Measurements from ENCODE around the gene CLASRP. TPM values are rescaled to one million over a fixed set of nuclear protein-coding genes. Genes with fewer than 3 reads are reported as not detected.

The CLASRP gene
- total RNA-seq, 2 experiments from 2014 or later: 142 to 166 TPM

DNA sequence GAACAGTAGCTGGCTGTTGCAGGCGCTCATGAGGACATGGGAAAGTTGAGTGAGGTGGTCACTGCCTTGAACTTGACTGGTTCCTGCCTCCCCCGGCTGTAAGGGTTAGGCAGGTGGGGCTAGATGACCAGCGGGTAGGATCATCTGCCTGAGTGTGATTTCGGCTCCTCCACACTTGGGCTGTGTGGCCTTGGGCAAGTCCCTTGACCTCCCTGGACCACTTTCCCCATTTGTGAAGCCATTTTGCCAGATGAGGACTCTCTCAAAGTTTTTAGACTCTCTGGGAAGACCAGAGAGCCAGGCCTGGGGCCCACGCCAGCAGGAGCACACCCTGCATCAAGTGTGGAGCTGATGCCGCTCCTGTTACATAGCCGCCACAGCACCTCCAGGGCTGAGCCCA lies 63.6 kb downstream of the CLASRP start:
- no TSS peak for BruUV-seq (replicated peaks)
- no peak overlapping the region for H2AFZ ChIP-seq (ENCODE audit: low read length)
- H3K4me2 ChIP-seq (ENCODE audit: low read length): no peak overlapping the region
- H3K36me3 ChIP-seq (ENCODE audit: insufficient read depth, low read length): peaks cover 20% of the 10 kb centered on the region; the same call in 1 of the 2 replicates
- H3K9me2 ChIP-seq (ENCODE audit: insufficient read depth, low read length): no peaks in the 10 kb centered on the region
- no peak for DNase-seq (ENCODE audit: low spot score)
- ChIA-PET POLR2A (interaction anchor here (0.6 kb wide), 1 partner anchor 10 kb away, joined by 3 read pairs; no protein-coding TSS in a partner anchor), CTCF (ENCODE audit: unreplicated experiment) (interaction anchor here (0.6 kb wide), 1 partner anchor 84 kb away, joined by 5 read pairs; no protein-coding TSS in a partner anchor)
- peaks cover 47% of the 10 kb centered on the region for H3K79me2 ChIP-seq (ENCODE audit: insufficient read depth, low read depth, low read length)
- H3K4me1 ChIP-seq (ENCODE audit: insufficient read depth, low read length, poor library complexity, severe bottlenecking): peaks cover 14% of the 10 kb centered on the region
- no peaks in the 10 kb centered on the region; the same call in 1 of the 2 replicates for H4K20me1 ChIP-seq (ENCODE audit: insufficient read depth, low read length)
- intact Hi-C loops (cut with micrococcal nuclease; ENCODE audit: unreplicated experiment): no loop called here
- no peaks in the 10 kb centered on the region for H3K9me3 ChIP-seq (ENCODE audit: low read length)
- no peak overlapping the region for H3K4me3 ChIP-seq (ENCODE audit: low read depth, low read length, poor library complexity, severe bottlenecking)
- no peak for TF ChIP-seq EZH2phosphoT487 (IDR thresholded peaks at IDR 0.05; ENCODE audit: borderline replicate concordance, low read depth, low read length)
- TF ChIP-seq, protein P1, sequence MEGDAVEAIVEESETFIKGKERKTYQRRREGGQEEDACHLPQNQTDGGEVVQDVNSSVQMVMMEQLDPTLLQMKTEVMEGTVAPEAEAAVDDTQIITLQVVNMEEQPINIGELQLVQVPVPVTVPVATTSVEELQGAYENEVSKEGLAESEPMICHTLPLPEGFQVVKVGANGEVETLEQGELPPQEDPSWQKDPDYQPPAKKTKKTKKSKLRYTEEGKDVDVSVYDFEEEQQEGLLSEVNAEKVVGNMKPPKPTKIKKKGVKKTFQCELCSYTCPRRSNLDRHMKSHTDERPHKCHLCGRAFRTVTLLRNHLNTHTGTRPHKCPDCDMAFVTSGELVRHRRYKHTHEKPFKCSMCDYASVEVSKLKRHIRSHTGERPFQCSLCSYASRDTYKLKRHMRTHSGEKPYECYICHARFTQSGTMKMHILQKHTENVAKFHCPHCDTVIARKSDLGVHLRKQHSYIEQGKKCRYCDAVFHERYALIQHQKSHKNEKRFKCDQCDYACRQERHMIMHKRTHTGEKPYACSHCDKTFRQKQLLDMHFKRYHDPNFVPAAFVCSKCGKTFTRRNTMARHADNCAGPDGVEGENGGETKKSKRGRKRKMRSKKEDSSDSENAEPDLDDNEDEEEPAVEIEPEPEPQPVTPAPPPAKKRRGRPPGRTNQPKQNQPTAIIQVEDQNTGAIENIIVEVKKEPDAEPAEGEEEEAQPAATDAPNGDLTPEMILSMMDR (conservative IDR thresholded peaks at IDR 0.05; ENCODE audit: low read length): no peak
- H3K27ac ChIP-seq (ENCODE audit: low read depth, low read length, poor library complexity, severe bottlenecking): no peak overlapping the region

DNA sequence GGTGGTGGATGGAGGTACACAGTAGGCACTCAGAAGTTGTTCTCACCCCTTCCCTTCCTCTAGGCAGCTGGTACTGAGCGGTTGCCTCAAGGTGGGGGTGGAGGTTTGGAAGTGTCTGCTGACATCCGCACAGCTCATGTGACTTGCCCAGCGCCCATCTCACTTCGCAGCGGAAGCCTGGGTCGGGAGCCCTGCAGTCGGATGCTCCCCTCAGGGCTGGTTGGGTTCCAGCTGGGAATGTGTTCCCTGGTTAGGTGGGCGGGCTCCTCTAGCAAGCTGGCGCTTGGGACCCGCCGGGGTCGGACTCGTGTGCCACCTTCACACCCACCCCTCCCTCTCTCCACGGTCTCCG lies 64.3 kb downstream of the CLASRP start:
- peaks cover 14% of the 10 kb centered on the region for H3K4me1 ChIP-seq (ENCODE audit: insufficient read depth, low read length, poor library complexity, severe bottlenecking)
- H3K36me3 ChIP-seq (ENCODE audit: insufficient read depth, low read length): peaks cover 20% of the 10 kb centered on the region; the same call in 1 of the 2 replicates
- ChIA-PET POLR2A (interaction anchor here (0.6 kb wide), 1 partner anchor 11 kb away, joined by 3 read pairs; no protein-coding TSS in a partner anchor), CTCF (ENCODE audit: unreplicated experiment) (no interaction called here)
- intact Hi-C loops (cut with micrococcal nuclease; ENCODE audit: unreplicated experiment): no loop called here
- no peak for DNase-seq (ENCODE audit: low spot score)
- no peaks in the 10 kb centered on the region for H3K9me2 ChIP-seq (ENCODE audit: insufficient read depth, low read length)
- H3K4me2 ChIP-seq (ENCODE audit: low read length): peak overlapping the region; percentile 13; the same call in 1 of the 2 replicates
- H2AFZ ChIP-seq (ENCODE audit: low read length): no peak overlapping the region
- peaks cover 47% of the 10 kb centered on the region for H3K79me2 ChIP-seq (ENCODE audit: insufficient read depth, low read depth, low read length)
- H3K4me3 ChIP-seq (ENCODE audit: low read depth, low read length, poor library complexity, severe bottlenecking): no peak overlapping the region
- TF ChIP-seq EZH2phosphoT487 (IDR thresholded peaks at IDR 0.05; ENCODE audit: borderline replicate concordance, low read depth, low read length): no peak
- TF ChIP-seq, protein P1 (conservative IDR thresholded peaks at IDR 0.05; ENCODE audit: low read length): no peak
- no peaks in the 10 kb centered on the region for H3K9me3 ChIP-seq (ENCODE audit: low read length)
- no TSS peak for BruUV-seq (replicated peaks)
- no peak overlapping the region for H3K27ac ChIP-seq (ENCODE audit: low read depth, low read length, poor library complexity, severe bottlenecking)
- no peaks in the 10 kb centered on the region; the same call in 1 of the 2 replicates for H4K20me1 ChIP-seq (ENCODE audit: insufficient read depth, low read length)

DNA sequence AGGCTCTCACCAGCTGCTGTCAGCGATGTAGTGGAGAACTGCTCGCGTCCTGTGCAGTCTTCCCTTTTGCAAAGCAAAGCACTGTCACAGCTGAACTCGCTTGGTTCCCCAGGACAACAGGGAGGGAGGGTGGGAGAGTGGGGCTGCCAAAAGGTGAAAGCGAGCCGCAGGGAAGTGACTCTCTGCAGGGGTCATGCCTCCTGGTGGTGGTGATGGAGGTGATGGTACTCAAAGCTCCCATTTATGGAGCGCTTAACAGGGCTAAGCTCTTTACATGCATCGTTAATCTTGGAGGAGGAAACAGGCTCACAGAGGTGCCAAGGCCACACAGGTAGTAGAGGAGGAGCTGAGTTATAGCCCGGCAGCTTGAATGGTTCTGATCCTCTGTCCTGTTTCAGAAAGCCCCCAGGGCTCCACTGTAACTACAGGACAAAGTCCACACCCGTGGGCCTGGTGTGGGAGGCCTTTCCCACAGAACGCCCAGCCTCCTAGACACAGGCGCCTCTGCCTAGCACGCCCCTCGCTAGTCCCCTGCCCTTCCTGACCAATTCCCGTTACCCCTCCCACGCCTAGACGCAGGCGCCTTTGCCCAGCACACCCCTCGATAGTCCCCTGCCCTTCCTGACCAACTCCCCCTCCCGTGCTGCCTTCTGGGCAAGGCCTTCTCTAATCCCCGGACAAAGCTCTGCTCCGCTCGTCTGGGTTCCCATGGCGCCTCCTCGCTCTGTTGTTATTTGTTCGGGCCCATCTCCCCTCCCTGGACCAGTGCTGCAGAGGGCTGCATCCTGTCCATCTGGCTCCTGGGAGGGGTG lies 64.9 kb downstream of the CLASRP start:
- peaks cover 14% of the 10 kb centered on the region for H3K4me1 ChIP-seq (ENCODE audit: insufficient read depth, low read length, poor library complexity, severe bottlenecking)

More for the DNA sequence above, 64.9 kb downstream of the CLASRP start:
- TF ChIP-seq, protein P1 (conservative IDR thresholded peaks at IDR 0.05; ENCODE audit: low read length): no peak
- TF ChIP-seq EZH2phosphoT487 (IDR thresholded peaks at IDR 0.05; ENCODE audit: borderline replicate concordance, low read depth, low read length): no peak
- no peak overlapping the region for H3K27ac ChIP-seq (ENCODE audit: low read depth, low read length, poor library complexity, severe bottlenecking)
- CTCF ChIA-PET (ENCODE audit: unreplicated experiment): no interaction called here
- no peak overlapping the region for H2AFZ ChIP-seq (ENCODE audit: low read length)
- POLR2A ChIA-PET: no interaction called here
- no peak for DNase-seq (ENCODE audit: low spot score)
- H3K36me3 ChIP-seq (ENCODE audit: insufficient read depth, low read length): peaks cover 20% of the 10 kb centered on the region; the same call in 1 of the 2 replicates
- peaks cover 46% of the 10 kb centered on the region for H3K79me2 ChIP-seq (ENCODE audit: insufficient read depth, low read depth, low read length)
- H3K9me2 ChIP-seq (ENCODE audit: insufficient read depth, low read length): no peaks in the 10 kb centered on the region
- peak overlapping the region; percentile 13; the same call in 1 of the 2 replicates for H3K4me2 ChIP-seq (ENCODE audit: low read length)
- intact Hi-C loops (cut with micrococcal nuclease; ENCODE audit: unreplicated experiment): no loop called here
- no peaks in the 10 kb centered on the region for H3K9me3 ChIP-seq (ENCODE audit: low read length)
- no TSS peak for BruUV-seq (replicated peaks)
- no peak overlapping the region for H3K4me3 ChIP-seq (ENCODE audit: low read depth, low read length, poor library complexity, severe bottlenecking)
- H4K20me1 ChIP-seq (ENCODE audit: insufficient read depth, low read length): no peaks in the 10 kb centered on the region; the same call in 1 of the 2 replicates
